GM08714 (cell line): Measurements from ENCODE around the gene DGAT2.

ENCODE experiments used
- H3K4me3 ChIP-seq: fragments of 200-500 bp; sonication (Bioruptor generic); 2 replicates; pipeline ENCODE4 v1.5.1; 2014; ENCODE audit warnings: mild to moderate bottlenecking, low read length, inconsistent platforms
- ZNF274 ChIP-seq: IDR thresholded peaks from 2 replicates; pipeline ENCODE4 v1.6.1; 2012; ENCODE audit warnings: mild to moderate bottlenecking, low read depth, low read length

Gene DGAT2

GRCh38 chr11:75827562-75827961 lies 59.0 kb downstream of the DGAT2 start:
- H3K4me3 ChIP-seq = no peak overlapping the region
- no peak for TF ChIP-seq ZNF274

GRCh38 chr11:75831915-75832502 lies 63.4 kb downstream of the DGAT2 start:
- no peak for TF ChIP-seq ZNF274
- no peak overlapping the region for H3K4me3 ChIP-seq

DNA sequence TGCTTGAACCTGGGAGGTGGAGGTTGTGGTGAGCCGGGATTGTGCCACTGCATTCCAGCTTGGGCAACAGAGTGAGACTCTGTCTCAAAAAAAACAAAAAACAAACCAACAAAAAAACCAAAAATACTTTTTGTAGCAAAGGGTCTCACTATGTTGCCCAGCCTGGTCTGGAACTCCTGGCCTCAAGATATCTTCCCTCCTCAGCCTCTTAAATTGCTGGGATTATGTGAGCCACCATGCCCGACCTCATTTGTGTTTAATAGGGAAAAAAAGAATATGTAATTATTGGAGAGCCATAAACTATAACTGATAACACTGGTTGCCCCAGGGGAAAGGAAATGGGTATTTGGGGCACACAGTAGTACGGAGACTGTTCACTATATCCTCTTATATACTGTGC lies 66.2 kb downstream of the DGAT2 start:
- no peak overlapping the region for H3K4me3 ChIP-seq
- TF ChIP-seq ZNF274 = no peak

- no peak overlapping the region for H3K4me3 ChIP-seq
- TF ChIP-seq ZNF274 = no peak
These were observed 67.8 kb downstream of the DGAT2 start for GRCh38 chr11:75836417-75836816.

GRCh38 chr11:75839851-75840250 lies 71.3 kb downstream of the DGAT2 start:
- TF ChIP-seq ZNF274 = no peak
- no peak overlapping the region for H3K4me3 ChIP-seq

DNA sequence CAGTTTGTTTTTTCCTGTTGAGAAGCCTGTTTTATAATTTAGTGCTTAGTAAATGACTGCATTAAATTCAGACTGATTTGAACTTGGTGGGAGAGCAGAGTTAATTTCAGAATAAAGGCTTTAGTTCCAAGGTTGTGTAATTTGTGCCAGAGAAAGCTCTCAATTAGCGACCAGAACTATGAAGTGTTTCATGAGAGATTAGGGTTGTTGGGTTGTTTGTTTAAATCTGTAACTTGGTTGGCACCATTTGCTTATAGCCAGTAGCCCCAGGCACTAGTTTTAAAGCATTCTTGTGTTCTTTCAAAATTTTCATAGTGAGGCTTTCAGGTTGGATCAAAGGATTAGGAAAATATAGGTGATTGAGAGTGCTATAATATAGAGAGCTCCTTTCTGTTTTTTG lies 71.9 kb downstream of the DGAT2 start:
- no peak for TF ChIP-seq ZNF274
- no peak overlapping the region for H3K4me3 ChIP-seq

GRCh38 chr11:75841739-75842138 lies 73.2 kb downstream of the DGAT2 start:
- no peak overlapping the region for H3K4me3 ChIP-seq
- TF ChIP-seq ZNF274 = no peak

DNA sequence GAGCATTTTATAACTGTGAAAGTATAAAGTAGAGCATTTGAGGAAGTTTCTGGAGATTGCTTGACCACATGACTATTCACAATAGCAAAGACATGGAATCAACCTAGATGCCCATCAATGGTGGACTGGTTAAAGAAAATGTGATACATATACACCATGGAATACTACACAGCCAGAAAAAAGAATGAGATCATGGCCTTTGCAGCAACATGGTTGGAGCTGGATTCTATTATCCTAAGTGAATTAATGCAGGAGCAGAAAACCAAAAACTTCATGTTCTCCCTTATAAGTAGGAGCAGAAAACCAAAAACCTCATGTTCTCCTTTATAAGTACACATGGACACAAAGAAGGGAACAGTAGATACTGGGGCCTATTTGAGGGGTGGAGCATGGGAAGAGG lies 76.7 kb downstream of the DGAT2 start:
- H3K4me3 ChIP-seq = no peak overlapping the region
- no peak for TF ChIP-seq ZNF274

GRCh38 chr11:75849894-75850293 lies 81.3 kb downstream of the DGAT2 start:
- TF ChIP-seq ZNF274 = no peak

GRCh38 chr11:75850787-75851186 lies 82.2 kb downstream of the DGAT2 start:
- no peak overlapping the region for H3K4me3 ChIP-seq
- TF ChIP-seq ZNF274 = no peak

More at GRCh38 chr11:75849894-75850293, 81.3 kb downstream of the DGAT2 start:
- H3K4me3 ChIP-seq = no peak overlapping the region
